GM12865 (cell line): ENCODE data around the gene GNAS.

ENCODE experiments used
- DNase-seq: peaks from one replicate; pipeline ENCODE4 v3.0.0; 2010; ENCODE audit warnings: low read depth
- H3K4me3 ChIP-seq: 2 replicates; pipeline ENCODE4 v1.5.1; 2011; ENCODE audit warnings: mild to moderate bottlenecking, low read depth, low read length, control low read depth
- TF ChIP-seq, protein P1 (sequence below): IDR thresholded peaks from 2 replicates; pipeline ENCODE4 v1.5.1; 2011; ENCODE audit warnings: low read length, control low read depth, low read depth, inconsistent platforms; ENCODE audit not compliant: insufficient read depth; ENCODE audit errors: missing control alignments

Gene GNAS

DNA sequence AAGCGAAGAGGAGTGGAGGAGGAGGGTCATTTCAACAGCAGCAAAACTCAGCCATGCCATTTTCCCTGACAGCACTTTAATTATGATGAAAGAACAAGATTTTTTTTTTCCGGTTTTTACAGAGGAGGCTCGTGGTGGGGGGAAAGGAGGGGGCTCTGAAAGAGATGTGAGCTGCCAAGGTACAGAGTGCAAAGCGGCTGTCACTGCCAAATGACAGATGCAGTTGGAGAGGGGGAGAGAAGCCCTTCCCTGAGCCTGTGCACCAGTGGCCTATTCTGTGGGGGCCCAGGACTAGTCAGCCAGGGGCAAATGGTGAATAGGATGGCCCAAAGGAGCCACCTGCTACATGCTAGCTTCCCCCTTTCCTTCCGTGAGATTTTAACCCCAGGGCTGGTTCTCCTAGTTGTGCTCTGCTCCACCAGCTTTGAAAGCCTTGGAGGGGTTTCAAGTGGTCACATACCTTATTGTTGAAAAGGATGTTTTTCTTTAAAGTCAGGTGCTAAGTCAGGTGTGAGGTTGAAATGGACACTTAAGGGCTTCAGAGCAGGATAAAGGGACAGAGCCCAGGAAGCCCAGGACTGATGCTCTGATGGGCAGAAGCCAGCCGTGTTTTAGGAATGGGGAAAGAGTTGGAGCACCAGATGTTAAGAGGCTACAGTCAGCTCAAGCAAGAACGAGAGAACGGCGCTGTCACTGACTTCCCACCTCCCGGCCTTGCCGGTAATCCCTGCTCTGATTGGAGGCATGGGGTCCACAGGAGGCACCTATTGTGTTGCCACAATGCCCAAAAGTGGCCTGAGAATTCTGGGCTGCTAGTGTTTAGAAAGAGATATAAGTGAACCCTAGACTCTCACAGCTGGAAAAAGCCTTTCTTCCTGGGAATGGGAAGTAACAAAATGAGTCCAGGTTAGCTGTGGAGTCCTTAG, 24.8 kb downstream of the GNAS start:
- TF ChIP-seq, protein P1, sequence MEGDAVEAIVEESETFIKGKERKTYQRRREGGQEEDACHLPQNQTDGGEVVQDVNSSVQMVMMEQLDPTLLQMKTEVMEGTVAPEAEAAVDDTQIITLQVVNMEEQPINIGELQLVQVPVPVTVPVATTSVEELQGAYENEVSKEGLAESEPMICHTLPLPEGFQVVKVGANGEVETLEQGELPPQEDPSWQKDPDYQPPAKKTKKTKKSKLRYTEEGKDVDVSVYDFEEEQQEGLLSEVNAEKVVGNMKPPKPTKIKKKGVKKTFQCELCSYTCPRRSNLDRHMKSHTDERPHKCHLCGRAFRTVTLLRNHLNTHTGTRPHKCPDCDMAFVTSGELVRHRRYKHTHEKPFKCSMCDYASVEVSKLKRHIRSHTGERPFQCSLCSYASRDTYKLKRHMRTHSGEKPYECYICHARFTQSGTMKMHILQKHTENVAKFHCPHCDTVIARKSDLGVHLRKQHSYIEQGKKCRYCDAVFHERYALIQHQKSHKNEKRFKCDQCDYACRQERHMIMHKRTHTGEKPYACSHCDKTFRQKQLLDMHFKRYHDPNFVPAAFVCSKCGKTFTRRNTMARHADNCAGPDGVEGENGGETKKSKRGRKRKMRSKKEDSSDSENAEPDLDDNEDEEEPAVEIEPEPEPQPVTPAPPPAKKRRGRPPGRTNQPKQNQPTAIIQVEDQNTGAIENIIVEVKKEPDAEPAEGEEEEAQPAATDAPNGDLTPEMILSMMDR: no peak
- no peak for DNase-seq
- H3K4me3 ChIP-seq: no peak overlapping the region

DNA sequence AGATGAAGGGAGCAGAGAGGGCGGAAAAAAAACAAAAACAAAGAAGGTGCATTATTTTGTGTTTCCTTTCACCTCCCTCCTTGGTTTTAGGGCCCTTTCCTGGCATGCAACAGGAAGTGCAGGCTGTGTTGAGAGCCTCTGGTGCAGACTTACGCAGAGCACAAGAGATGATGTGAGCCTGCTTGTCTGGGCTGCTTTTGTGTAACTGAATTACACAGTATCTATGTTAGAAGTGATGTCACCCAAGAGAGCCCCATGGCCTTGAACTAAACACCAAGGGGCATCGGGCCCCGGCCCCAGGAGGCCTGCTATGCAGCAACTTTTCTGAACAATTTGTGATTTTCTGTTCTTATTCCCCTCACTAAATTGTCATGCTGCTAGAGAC, 25.5 kb downstream of the GNAS start:
- H3K4me3 ChIP-seq: no peak overlapping the region
- DNase-seq: no peak
- TF ChIP-seq, protein P1: no peak

DNA sequence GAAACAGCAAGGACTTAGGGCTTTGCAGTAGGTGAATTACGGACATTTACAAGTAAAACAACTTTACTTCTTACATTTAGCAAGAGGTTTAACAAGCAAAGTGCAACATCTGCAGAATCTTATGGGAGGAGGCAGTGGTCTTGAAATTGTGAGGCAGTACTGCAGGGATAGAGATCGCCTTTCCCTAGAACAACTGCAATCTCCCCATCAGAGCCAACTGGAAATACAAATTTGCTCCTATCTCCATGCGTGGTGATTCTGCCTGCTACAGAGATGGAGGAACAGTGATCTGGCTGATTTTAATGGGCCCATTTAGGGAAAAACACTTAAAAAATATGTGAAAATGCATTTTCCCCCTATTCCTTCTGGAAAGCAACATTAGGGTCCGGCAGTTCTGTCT, 25.9 kb downstream of the GNAS start:
- DNase-seq: no peak
- TF ChIP-seq, protein P1: no peak
- no peak overlapping the region for H3K4me3 ChIP-seq

DNA sequence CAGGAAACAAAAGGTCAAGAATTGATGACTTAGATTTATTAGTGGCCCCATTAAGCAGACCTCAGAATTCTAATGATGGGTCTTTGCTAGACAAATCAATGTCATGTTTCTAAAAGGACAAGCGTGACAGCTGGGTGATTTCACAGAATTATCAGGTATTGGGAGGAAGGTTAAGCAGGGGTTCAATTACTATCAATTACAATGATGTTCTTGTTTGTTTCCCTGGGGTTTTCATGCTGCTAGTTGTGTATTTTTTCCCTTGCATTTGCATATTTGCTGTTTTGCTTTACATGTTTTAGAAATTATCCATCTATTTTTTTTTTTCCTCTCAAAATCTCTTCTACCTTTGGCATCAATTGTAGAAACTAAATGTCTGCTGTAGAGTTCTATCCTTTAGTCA, 27.9 kb downstream of the GNAS start:
- no peak for DNase-seq
- TF ChIP-seq, protein P1: no peak

DNA sequence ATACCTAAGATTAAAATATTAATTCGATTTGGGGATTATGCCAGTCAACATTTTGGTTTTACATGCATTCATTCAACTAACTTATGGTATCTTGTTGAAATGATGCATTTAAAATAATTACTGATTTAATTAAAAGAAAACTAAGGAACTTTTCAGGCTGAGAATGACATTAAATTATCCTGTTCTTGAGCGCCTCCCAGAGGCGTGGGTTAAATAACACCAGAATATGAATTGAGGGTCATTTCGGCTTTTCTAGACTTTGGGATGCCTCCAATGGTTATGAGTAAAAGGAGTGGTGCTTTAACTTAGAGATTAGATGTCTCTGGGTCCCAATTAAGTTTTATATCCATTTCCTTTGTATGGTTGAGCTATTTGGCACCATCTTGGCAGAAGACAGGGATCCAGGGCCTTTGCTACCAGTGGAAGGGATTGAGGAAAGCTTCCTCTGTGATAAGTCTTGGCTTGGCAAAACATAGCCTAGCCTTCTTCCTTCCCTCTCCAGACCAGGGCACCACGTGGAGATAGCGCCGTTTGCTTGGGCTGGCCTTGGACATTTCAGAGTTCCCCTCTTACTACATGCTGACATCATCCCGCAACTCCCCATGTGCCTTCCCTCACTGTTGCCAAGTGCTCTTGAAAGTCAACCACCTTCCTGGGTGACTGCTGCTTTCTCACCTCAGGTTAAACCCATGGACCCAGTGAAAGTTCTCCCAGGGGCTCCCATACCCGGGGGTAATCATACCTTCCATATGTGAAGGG, 28.7 kb downstream of the GNAS start:
- no peak overlapping the region for H3K4me3 ChIP-seq
- no peak for DNase-seq
- TF ChIP-seq, protein P1: no peak

More for the DNA sequence above, 27.9 kb downstream of the GNAS start:
- no peak overlapping the region for H3K4me3 ChIP-seq

DNA sequence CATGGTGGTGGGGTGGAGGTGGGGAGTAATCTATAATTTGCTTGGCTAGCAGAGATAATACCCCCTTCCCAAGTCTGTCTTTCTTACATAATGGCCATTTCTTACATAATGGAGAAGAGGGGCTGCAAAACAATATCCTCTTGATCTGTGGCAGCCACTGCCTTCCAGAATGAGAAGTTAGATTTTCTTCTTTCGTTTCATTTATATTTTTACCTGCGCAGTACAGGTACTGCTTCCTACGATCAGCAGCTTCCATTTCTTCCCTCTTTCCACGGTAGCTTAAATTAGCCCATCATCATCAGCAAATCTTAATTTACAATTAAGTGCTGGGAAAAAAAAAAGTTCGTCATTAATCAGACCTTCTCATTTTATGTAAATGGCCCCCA, 30.2 kb downstream of the GNAS start:
- no peak overlapping the region for H3K4me3 ChIP-seq
- TF ChIP-seq, protein P1: no peak

More for the DNA sequence above, 30.2 kb downstream of the GNAS start:
- DNase-seq: no peak
